Inferior parietal cortex (tissue), 1 donor: ENCODE results near the gene INS.
A peak's percentile ranks its signal among the peaks of the same experiment; 100 is the strongest.

Experiments used
- DNase-seq: peaks from one replicate; pipeline ENCODE4 v3.0.0-alpha.2; 2016; ENCODE audit errors: extremely low spot score

INS gene

GRCh38 chr11:2115308-2115707 is 45.7 kb downstream of the INS start:
- no peak for DNase-seq

- DNase-seq, result no peak
Observed at GRCh38 chr11:2114430-2115241, 46.4 kb downstream of the INS start.

- no peak for DNase-seq
Observed at GRCh38 chr11:2113776-2114175, 47.2 kb downstream of the INS start.

- DNase-seq, result peak; percentile 3
Observed at GRCh38 chr11:2110521-2110920, 50.5 kb downstream of the INS start.
